Mesenchymal stem cell (in vitro differentiated cells and primary cell): ENCODE measurements around the gene DENND2D.

Experiments
- DNase-seq: peaks from one replicate; pipeline ENCODE4 v3.0.0-alpha.2; 2013
- H2AFZ ChIP-seq: one replicate; pipeline ENCODE4 v1.6.1; 2013; ENCODE audit warnings: low read depth, mild to moderate bottlenecking, control low read depth, inconsistent platforms, low read length, moderate library complexity
- H2AK5ac ChIP-seq: 2 replicates; pipeline ENCODE4 v1.6.1; 2013; ENCODE audit warnings: low read length, moderate library complexity, mild to moderate bottlenecking, inconsistent platforms; ENCODE audit not compliant: severe bottlenecking
- H2BK120ac ChIP-seq: one replicate; pipeline ENCODE4 v1.6.1; 2013; ENCODE audit warnings: low read depth, mild to moderate bottlenecking, inconsistent platforms, low read length, moderate library complexity
- H2BK12ac ChIP-seq, 2 experiments: one replicate each; pipeline ENCODE4 v1.6.1; 2013; ENCODE audit warnings: inconsistent platforms in 2 of 2, low read length in 2 of 2, mild to moderate bottlenecking in 2 of 2, moderate library complexity in 2 of 2, control low read depth in 1 of 2
- H2BK15ac ChIP-seq: one replicate; pipeline ENCODE4 v1.6.1; 2013; ENCODE audit warnings: mild to moderate bottlenecking, low read depth, inconsistent platforms; ENCODE audit not compliant: poor library complexity, severe bottlenecking
- H2BK5ac ChIP-seq: 2 replicates; pipeline ENCODE4 v1.6.1; 2013; ENCODE audit warnings: low read depth, mild to moderate bottlenecking, low read length, control low read depth, inconsistent platforms; ENCODE audit not compliant: poor library complexity, severe bottlenecking
- H3K14ac ChIP-seq, 2 experiments: one replicate each; pipeline ENCODE4 v1.6.1; 2013; ENCODE audit warnings: inconsistent platforms in 2 of 2, low read length in 2 of 2, control low read depth in 1 of 2, mild to moderate bottlenecking in 1 of 2, moderate library complexity in 1 of 2
- H3K18ac ChIP-seq, 2 experiments: one replicate each; pipeline ENCODE4 v1.6.1; 2013; ENCODE audit warnings: inconsistent platforms in 2 of 2, low read length in 2 of 2, control low read depth in 1 of 2, low read depth in 1 of 2, mild to moderate bottlenecking in 1 of 2
- H3K23ac ChIP-seq, 2 experiments: one replicate each; pipeline ENCODE4 v1.6.1; 2013; ENCODE audit warnings: inconsistent platforms in 2 of 2, low read length in 2 of 2, mild to moderate bottlenecking in 2 of 2, moderate library complexity in 2 of 2, control low read depth in 1 of 2
- H3K27ac ChIP-seq: 2 replicates; pipeline ENCODE4 v1.5.1; 2013; ENCODE audit warnings: mild to moderate bottlenecking, moderate library complexity, low read length, control low read depth, inconsistent platforms; ENCODE audit not compliant: poor library complexity, severe bottlenecking
- H3K27me3 ChIP-seq, 2 experiments: 2 replicates each; pipeline versions ENCODE4 v1.6.1 to v1.7.0; 2013; ENCODE audit warnings: low read length in 2 of 2, mild to moderate bottlenecking in 2 of 2, moderate library complexity in 2 of 2, control low read depth in 1 of 2, inconsistent platforms in 1 of 2; ENCODE audit not compliant: control insufficient read depth in 1 of 2, insufficient read depth in 1 of 2
- H3K36me3 ChIP-seq, 2 experiments: 2 replicates each; pipeline versions ENCODE4 v1.6.1 to v1.7.0; 2013; ENCODE audit warnings: low read length in 2 of 2, control low read depth in 1 of 2, inconsistent platforms in 1 of 2, low read depth in 1 of 2, mild to moderate bottlenecking in 1 of 2; ENCODE audit not compliant: insufficient read depth in 2 of 2, control insufficient read depth in 1 of 2
- H3K4ac ChIP-seq, 2 experiments: one replicate each; pipeline ENCODE4 v1.6.1; 2013; ENCODE audit warnings: inconsistent platforms in 2 of 2, low read length in 2 of 2, mild to moderate bottlenecking in 2 of 2, moderate library complexity in 2 of 2, control low read depth in 1 of 2, low read depth in 1 of 2
- H3K4me1 ChIP-seq: 2 replicates; pipeline ENCODE4 v1.6.1; 2013; ENCODE audit warnings: low read depth, low read length, control low read depth; ENCODE audit not compliant: control insufficient read depth, insufficient read depth
- H3K4me2 ChIP-seq: 2 replicates; pipeline ENCODE4 v1.6.1; 2013; ENCODE audit warnings: low read length, mild to moderate bottlenecking, inconsistent platforms; ENCODE audit not compliant: poor library complexity, severe bottlenecking
- H3K4me3 ChIP-seq, 2 experiments: 2 replicates each; pipeline versions ENCODE4 v1.5.1 to v1.7.0; 2013; ENCODE audit warnings: low read length in 2 of 2, mild to moderate bottlenecking in 2 of 2, control low read depth in 1 of 2, low read depth in 1 of 2; ENCODE audit not compliant: insufficient read depth in 1 of 2
- H3K79me1 ChIP-seq: replicated peaks from 2 replicates; pipeline ENCODE4 v1.6.1; 2013; ENCODE audit warnings: mild to moderate bottlenecking, control low read depth, low read length, inconsistent platforms; ENCODE audit not compliant: poor library complexity, severe bottlenecking
- H3K9ac ChIP-seq: 2 replicates; pipeline ENCODE4 v1.7.0; 2013; ENCODE audit warnings: mild to moderate bottlenecking, low read length, moderate library complexity
- H3K9me3 ChIP-seq: 2 replicates; pipeline ENCODE4 v1.7.0; 2013; ENCODE audit warnings: mild to moderate bottlenecking, low read length; ENCODE audit not compliant: control insufficient read depth
- H4K8ac ChIP-seq: one replicate; pipeline ENCODE4 v1.6.1; 2013; ENCODE audit warnings: inconsistent platforms, mild to moderate bottlenecking, low read length, moderate library complexity
- H4K91ac ChIP-seq: one replicate; pipeline ENCODE4 v1.6.1; 2013; ENCODE audit warnings: mild to moderate bottlenecking, low read length, inconsistent platforms
- WGBS: methylation state at CpG from one replicate; pipeline ENCODE4 v1.1.7; 2013; ENCODE audit warnings: mixed read lengths; 5-methylcytosine and 5-hydroxymethylcytosine counted together

The DENND2D gene

DNA sequence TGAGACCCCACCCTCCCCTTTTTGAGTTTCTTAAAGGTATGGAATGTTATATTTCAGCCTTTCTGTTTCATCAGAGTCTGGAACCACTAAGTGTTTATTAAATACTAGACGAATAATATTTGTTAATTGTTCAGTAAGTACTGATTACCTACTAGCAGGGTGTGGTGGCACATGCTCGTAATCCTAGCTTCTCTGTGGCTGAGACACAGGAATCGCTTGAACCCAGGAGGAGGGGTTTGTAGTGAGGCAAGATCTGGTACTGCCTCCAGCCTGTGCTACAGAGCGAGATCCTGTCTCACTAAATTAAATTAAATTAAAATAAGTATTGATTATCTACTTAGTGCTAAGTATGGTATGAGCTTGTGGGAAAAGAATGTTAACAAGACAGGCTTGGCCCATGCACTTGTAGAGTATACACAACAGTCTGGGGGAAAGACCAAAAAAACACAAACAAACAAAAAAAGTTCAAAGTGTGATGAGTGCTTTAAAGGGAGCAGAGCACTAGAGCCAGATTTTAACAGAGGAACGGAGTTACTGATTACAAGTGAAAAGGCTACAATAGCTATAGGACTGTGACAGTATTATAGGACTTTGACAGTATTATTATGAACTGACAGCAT, 58.0 kb downstream of the DENND2D start:
- Histone ChIP-seq H3K27me3 (no peaks in the 10 kb centered on the region), H3K4me3 (peak overlapping the region in 1 of 2 experiments; percentile 83), H2BK15ac (no peak overlapping the region), H3K4ac (no peak overlapping the region), H3K18ac (no peak overlapping the region), H2AFZ (no peak overlapping the region), H3K27ac (no peak overlapping the region), H3K9ac (peak overlapping the region; percentile 91), H3K9me3 (no peaks in the 10 kb centered on the region), H3K4me2 (no peak overlapping the region), H3K79me1 (peaks cover 6% of the 10 kb centered on the region), H2BK120ac (no peak overlapping the region), H3K4me1 (peaks cover 3% of the 10 kb centered on the region), H4K8ac (no peak overlapping the region), H2AK5ac (no peak overlapping the region), H2BK12ac (no peak overlapping the region), H3K36me3 (peaks cover 6 to 13% of the 10 kb centered on the region in 2 experiments), H3K23ac (no peak overlapping the region), H3K14ac (no peak overlapping the region), H2BK5ac (no peak overlapping the region), H4K91ac (no peak overlapping the region)
- WGBS, result 75% methylated on average over 3 of the region's 5 CpGs
- DNase-seq, result no peak

DNA sequence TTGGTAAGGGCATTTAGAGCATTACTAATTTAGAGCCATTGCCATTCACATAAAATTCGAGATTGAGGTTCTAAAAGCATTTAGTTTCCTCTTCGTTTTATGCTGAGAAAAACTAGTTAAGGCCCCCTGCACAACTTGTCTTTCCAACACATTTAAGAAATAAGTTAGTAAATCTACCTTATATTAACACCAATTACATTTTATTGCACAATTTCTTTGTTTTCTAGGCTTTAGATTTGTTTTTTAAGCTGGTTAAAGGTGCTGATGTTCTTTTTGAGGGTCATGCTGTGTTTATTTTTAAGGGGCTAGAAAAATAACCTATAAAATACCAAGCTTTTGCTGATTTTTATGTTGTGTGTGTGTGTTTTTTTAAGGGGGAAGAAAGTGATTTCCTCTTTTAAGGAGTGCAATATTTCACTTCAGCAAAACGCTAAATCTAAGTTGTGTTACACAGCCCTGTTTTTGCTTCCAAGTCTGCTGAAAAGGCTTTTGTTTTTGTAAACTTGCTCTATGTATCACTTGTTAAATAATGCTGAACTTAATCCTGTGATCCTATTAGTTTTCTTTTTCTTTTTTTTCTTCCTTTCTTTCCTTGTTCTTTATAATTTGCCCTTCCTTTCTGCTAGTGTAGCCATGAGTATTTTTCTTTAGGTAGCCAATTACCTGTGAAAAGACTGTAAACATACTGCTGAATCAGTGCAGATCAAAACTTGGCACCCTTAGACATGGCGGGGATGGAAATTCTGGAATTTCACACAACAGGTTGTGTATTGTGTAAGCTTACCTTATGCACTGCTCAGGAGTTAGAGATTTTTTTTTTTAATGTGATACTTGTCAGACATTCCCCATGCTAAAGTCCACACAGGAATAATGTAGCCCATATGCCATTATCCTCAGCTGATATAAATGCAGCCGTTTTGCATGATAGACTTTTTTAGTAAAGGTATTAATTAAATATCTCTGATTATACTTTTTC, 58.9 kb downstream of the DENND2D start:
- Histone ChIP-seq H2BK120ac (no peak overlapping the region), H3K9ac (peak overlapping the region; percentile 91), H3K4me1 (peaks cover 3% of the 10 kb centered on the region), H2BK5ac (no peak overlapping the region), H3K79me1 (peaks cover 7% of the 10 kb centered on the region), H4K91ac (no peak overlapping the region), H3K14ac (no peak overlapping the region), H3K27me3 (no peaks in the 10 kb centered on the region), H2AFZ (no peak overlapping the region), H3K4ac (no peak overlapping the region), H3K18ac (no peak overlapping the region), H3K36me3 (peaks cover 10 to 17% of the 10 kb centered on the region in 2 experiments), H3K9me3 (no peaks in the 10 kb centered on the region), H3K27ac (no peak overlapping the region), H2AK5ac (no peak overlapping the region), H4K8ac (no peak overlapping the region), H3K4me2 (no peak overlapping the region), H3K4me3 (peak overlapping the region in 1 of 2 experiments; percentile 83), H2BK12ac (no peak overlapping the region), H2BK15ac (no peak overlapping the region), H3K23ac (no peak overlapping the region)
- DNase-seq, result no peak
- 50% methylated on average over 2 of the region's 5 CpGs for WGBS

GRCh38 chr1:111140680-111140967, 59.8 kb downstream of the DENND2D start:
- H3K4ac ChIP-seq, result peak overlapping the region in 1 of 2 experiments; percentile 93

More at GRCh38 chr1:111140680-111140967, 59.8 kb downstream of the DENND2D start:
- H3K14ac ChIP-seq, result peak overlapping the region in 1 of 2 experiments; percentile 83
- peak overlapping the region; percentile 74 to 88 for H3K18ac ChIP-seq
- peak overlapping the region; percentile 89 for H3K27ac ChIP-seq
- peak overlapping the region; percentile 91 for H3K4me2 ChIP-seq
- WGBS, result 0% methylated on average over 8 of the region's 9 CpGs
- peak overlapping the region; percentile 11 to 15 for H2BK12ac ChIP-seq
- peaks cover 12 to 23% of the 10 kb centered on the region in 2 experiments for H3K36me3 ChIP-seq
- H3K9ac ChIP-seq, result peak overlapping the region; percentile 91
- no peak overlapping the region for H4K91ac ChIP-seq
- H2AK5ac ChIP-seq, result no peak overlapping the region
- peaks cover 5% of the 10 kb centered on the region for H3K79me1 ChIP-seq
- peak overlapping the region; percentile 85 for H2AFZ ChIP-seq
- peak overlapping the region; percentile 89 for H4K8ac ChIP-seq
- H2BK5ac ChIP-seq, result no peak overlapping the region
- no peak overlapping the region for H2BK15ac ChIP-seq
- peak; percentile 72 for DNase-seq
- H3K4me1 ChIP-seq, result peaks cover 2% of the 10 kb centered on the region
- H3K27me3 ChIP-seq, result no peaks in the 10 kb centered on the region
- no peaks in the 10 kb centered on the region for H3K9me3 ChIP-seq
- H2BK120ac ChIP-seq, result no peak overlapping the region
- peak overlapping the region; percentile 83 to 89 for H3K4me3 ChIP-seq
- H3K23ac ChIP-seq, result no peak overlapping the region
